ENCODE measurements around the gene ERAL1.

DNA sequence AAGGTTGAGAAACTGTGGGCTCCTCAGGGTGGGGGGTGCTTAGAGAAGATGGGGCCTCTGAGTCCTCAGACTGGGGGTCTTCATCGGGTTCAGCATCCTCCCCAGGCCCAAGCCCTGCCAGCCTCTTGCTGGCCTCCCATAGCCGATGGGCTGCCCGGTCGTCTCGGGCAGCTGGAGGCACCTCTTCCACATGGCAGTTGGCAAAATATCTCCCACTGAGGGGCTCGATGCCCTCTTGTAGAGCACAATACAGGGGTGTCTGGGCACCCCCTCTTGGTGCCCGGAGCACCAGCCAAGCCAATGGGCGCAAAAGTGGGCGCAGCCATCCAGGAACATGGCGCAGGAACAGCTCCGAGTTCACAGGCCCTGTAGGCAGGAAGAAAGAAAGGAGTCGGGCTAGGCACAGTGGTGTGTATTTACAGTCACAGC lies 43.7 kb downstream of the ERAL1 start:
- TF ChIP-seq TCF7L2 (IDR thresholded peaks at IDR 0.05; ENCODE audit: low read depth, low read length) (no peak), NFRKB (IDR thresholded peaks at IDR 0.05) (no peak), KLF9 (CRISPR knock-in tag; IDR thresholded peaks at IDR 0.05; ENCODE audit: low read depth) (no peak), ZSCAN29 (CRISPR knock-in tag; conservative IDR thresholded peaks at IDR 0.05) (no peak), KDM5A (IDR thresholded peaks at IDR 0.05; ENCODE audit: borderline replicate concordance, low read length) (no peak), KLF16 (CRISPR knock-in tag; IDR thresholded peaks at IDR 0.05) (no peak), POLR2AphosphoS2 (IDR thresholded peaks at IDR 0.05; ENCODE audit: low read depth, low read length) (no peak), ATRX (CRISPR knock-in tag; IDR thresholded peaks at IDR 0.05; ENCODE audit: borderline replicate concordance) (no peak), ZNF20 (CRISPR knock-in tag; IDR thresholded peaks at IDR 0.05) (no peak)
- TF ChIP-seq, protein P1, sequence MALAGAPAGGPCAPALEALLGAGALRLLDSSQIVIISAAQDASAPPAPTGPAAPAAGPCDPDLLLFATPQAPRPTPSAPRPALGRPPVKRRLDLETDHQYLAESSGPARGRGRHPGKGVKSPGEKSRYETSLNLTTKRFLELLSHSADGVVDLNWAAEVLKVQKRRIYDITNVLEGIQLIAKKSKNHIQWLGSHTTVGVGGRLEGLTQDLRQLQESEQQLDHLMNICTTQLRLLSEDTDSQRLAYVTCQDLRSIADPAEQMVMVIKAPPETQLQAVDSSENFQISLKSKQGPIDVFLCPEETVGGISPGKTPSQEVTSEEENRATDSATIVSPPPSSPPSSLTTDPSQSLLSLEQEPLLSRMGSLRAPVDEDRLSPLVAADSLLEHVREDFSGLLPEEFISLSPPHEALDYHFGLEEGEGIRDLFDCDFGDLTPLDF (CRISPR knock-in tag; IDR thresholded peaks at IDR 0.05), result no peak
- TF ChIP-seq, protein P2, sequence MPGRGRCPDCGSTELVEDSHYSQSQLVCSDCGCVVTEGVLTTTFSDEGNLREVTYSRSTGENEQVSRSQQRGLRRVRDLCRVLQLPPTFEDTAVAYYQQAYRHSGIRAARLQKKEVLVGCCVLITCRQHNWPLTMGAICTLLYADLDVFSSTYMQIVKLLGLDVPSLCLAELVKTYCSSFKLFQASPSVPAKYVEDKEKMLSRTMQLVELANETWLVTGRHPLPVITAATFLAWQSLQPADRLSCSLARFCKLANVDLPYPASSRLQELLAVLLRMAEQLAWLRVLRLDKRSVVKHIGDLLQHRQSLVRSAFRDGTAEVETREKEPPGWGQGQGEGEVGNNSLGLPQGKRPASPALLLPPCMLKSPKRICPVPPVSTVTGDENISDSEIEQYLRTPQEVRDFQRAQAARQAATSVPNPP (CRISPR knock-in tag; IDR thresholded peaks at IDR 0.05), result no peak

All from HepG2 (cell line).